ENCODE results near the gene OSGIN1.

The OSGIN1 gene

DNA sequence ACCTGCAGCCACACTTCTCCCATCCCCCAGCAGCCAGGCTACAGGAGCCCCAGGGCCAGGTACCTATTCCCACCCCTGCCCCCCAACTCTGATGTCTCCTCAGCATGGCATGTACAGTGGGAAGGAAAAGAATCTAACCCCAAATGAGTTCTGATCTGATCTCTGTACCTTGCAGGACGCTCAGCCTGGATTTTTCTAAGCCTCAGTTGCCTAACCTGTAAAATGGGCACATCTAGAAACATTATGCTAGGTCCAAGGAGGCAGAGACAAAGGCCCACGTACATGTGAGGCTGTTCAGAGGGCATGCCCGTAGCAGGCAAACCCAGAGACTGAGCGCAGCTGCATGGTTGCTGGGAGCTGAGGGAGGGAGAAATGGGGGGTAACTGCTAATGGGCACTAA, 54.5 kb downstream of the OSGIN1 start:
- DNase-seq = no peak

DNA sequence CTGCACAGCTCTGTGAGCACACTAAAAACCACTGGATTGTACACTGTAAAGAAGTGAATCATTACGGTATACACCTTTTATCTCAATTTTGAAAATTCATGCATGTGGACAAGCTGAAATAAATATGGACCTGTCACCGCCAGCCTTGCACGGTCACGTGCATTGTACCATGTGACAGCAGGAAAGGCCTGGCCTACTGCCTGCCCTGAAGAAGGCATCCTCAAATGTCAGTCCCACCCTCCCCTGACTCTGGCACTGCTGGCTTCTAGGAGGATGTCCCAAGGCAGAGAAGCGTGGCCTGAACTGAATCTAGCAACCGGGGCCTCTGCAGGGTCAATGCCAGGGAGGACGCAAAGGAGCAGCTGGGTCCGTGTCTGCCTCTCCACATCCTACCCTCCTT, 54.9 kb downstream of the OSGIN1 start:
- no peak for DNase-seq

DNA sequence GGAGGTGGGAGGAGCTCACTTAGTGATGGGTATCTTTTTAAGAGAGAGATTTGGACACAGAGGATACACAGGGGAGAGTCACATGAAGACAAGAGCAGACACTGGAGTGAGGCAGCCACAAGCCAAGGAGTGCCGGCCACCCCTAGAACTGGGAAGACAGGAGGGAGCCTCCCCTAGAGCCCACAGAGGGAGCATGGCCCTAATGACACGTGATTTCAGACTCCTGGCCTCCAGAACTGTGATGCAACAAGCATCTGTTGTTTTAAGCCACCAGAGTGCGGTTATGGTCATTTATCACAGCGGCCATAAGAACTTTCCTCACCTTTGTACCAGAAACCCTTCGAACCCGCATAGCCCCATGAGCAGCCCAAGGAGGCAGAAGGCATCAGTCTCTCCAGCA, 56.2 kb downstream of the OSGIN1 start:
- no peak for DNase-seq

DNA sequence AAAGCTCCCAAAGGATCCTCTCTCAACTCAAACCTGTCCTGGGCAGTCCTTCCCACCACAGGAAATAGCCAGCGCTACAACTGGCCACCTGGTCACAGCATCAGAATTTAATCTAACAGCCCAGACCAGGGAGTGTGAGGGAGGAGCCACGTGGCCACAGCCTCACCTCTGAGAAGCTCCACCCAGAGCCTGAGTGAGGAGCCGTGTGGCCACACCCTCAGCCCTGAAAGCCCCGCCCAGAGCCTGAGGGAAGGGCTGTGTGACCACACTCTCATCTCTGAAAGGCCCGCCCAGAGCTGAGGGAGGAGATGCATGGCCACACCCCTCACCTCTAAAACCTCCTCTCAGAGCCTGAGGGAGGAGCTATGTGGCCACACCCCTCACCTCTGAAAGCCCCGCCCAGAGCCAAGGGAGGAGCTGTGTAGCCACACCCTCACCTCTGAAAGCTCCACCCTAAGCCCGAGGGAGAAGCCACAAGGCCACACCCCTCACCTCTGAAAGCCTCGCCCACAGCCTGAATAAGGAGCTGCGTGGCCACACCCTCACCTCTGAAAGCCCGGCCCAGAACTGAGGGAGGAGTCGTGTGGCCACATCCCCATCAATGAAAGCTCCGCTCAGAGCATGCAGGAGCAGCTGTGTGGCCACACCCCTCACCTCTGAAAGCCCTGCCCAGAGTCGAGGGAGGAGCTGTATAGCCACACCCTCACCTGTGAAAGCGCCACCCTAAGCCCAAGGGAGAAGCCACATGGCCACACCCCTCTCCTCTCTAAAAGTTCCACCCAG, 60.9 kb downstream of the OSGIN1 start:
- peak; percentile 51 for DNase-seq

DNA sequence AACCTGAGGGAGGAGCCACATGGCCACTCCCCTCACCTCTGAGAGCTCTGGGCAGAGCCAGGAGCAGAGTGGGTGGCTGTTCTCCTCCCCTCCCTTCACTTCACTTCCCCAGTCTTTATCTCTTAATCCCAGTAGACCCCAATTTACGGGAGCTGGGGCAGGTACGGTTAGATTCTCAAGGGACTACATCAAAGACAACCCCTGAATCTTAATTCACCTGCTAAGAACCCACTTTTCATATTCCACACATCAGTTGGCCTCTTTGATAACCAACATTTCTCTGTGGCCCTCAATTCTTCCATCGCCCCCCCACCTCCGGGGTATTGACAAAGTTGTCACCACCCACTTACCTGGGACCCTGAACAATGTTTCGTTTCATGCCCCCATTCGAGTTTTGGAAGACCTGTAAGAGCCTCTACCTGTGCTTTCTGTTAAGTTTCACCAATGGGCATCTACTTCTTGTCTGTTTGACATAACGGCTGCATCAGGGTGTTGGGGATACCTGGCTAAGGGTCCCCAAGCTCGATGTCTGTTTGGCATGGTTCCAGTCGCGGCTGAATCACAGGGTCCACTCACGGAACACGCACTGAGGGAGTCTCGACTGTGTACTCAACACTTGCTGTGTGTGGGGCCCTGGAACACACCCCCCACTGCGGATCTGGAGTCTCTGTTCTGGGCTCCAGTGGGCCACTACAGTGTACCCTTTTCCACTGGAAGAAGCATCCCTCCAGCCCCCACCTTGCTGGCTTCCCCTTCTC, 61.7 kb downstream of the OSGIN1 start:
- DNase-seq = no peak

DNA sequence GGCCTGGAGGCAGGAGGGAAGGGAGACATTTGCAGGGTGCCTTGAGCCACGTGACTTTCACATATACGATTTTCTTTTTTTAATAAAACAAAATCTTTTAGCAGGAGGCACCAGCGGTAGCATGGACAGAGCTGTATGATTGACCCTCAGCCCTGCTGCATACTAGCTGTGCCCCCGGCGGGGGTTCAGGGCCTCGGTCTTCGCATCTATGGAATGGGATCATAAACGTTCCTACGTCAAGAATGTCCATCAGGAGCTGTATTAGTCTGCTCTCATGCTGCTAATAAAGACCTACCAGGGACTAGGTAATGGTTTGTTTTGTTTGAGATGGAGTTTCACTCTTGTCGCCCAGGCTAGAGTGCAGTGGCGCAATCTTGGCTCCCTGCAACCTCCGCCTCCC, 62.4 kb downstream of the OSGIN1 start:
- DNase-seq = no peak
